Endothelial cell of umbilical vein (primary cell): ENCODE measurements around the gene TMEM158.

Experiments used
- CTCF ChIP-seq, 2 donors: IDR thresholded peaks; 1 replicate in 1 of 2; 2 replicates in 1 of 2; pipeline ENCODE4 v1.5.1; 2011; ENCODE audit warnings: low read length in 2 of 2, mild to moderate bottlenecking in 2 of 2, moderate library complexity in 2 of 2, control low read depth in 1 of 2, inconsistent platforms in 1 of 2, low read depth in 1 of 2; ENCODE audit not compliant: insufficient read depth in 1 of 2; ENCODE audit errors: extremely low read depth in 1 of 2
- EZH2 ChIP-seq: IDR thresholded peaks from 2 replicates; pipeline ENCODE4 v1.6.1; 2012; ENCODE audit warnings: borderline replicate concordance, low read depth, mild to moderate bottlenecking, moderate library complexity, low read length, inconsistent platforms; ENCODE audit not compliant: severe bottlenecking
- FOS ChIP-seq: IDR thresholded peaks from 2 replicates; pipeline ENCODE4 v1.6.1; 2011; ENCODE audit warnings: mild to moderate bottlenecking, low read length, moderate library complexity, borderline replicate concordance; ENCODE audit not compliant: insufficient read depth
- GATA2 ChIP-seq: IDR thresholded peaks from 2 replicates; pipeline ENCODE4 v1.7.0; 2011; ENCODE audit warnings: low read depth, mild to moderate bottlenecking, moderate library complexity, mixed read lengths, low read length; ENCODE audit not compliant: insufficient read length, insufficient read depth
- JUN ChIP-seq: IDR thresholded peaks from 2 replicates; pipeline ENCODE4 v1.6.1; 2011; ENCODE audit warnings: borderline replicate concordance, low read depth; ENCODE audit not compliant: insufficient read length, insufficient read depth
- MAX ChIP-seq: IDR thresholded peaks from 2 replicates; pipeline ENCODE4 v1.6.1; 2011; ENCODE audit not compliant: insufficient read depth, insufficient read length
- MYC ChIP-seq: IDR thresholded peaks from one replicate; pipeline ENCODE4 v1.6.1; 2011; ENCODE audit warnings: mild to moderate bottlenecking, low read depth, low read length
- POLR2A ChIP-seq: IDR thresholded peaks from 2 replicates; pipeline ENCODE4 v1.6.1; 2012; ENCODE audit warnings: low read depth, mild to moderate bottlenecking, control low read depth, low read length
- POLR2AphosphoS5 ChIP-seq: IDR thresholded peaks from 2 replicates; pipeline ENCODE4 v1.6.1; 2012; ENCODE audit warnings: low read depth, mild to moderate bottlenecking, control low read depth, low read length, moderate library complexity; ENCODE audit not compliant: insufficient read depth

GRCh38 chr3:45185052-45185451 lies 41.0 kb downstream of the TMEM158 start:
- no peak for TF ChIP-seq CTCF (IDR thresholded peaks at IDR 0.05; ENCODE audit: extremely low read depth in 1 of 2, insufficient read depth in 1 of 2, low read depth in 1 of 2, low read length in 2 of 2)
- no peak for TF ChIP-seq EZH2
- no peak for TF ChIP-seq POLR2A
- TF ChIP-seq MAX = no peak
- TF ChIP-seq POLR2AphosphoS5 = no peak
- TF ChIP-seq MYC = no peak
- TF ChIP-seq FOS = no peak
- TF ChIP-seq JUN = no peak
- no peak for TF ChIP-seq GATA2
